ENCODE data around the gene SLC39A6.

GRCh38 chr18:36101943-36102342, 27.2 kb downstream of the SLC39A6 start:
- TF ChIP-seq POLR2A (IDR thresholded peaks at IDR 0.05): no peak
- TF ChIP-seq CTCF (IDR thresholded peaks at IDR 0.05): no peak
